Iris pigment epithelial cell (primary cell): ENCODE data around the gene FEN1.

ENCODE experiments used
- DNase-seq: peaks from one replicate; pipeline ENCODE4 v3.0.0-alpha.2; 2011; ENCODE audit warnings: low read depth

Gene FEN1, protein sequence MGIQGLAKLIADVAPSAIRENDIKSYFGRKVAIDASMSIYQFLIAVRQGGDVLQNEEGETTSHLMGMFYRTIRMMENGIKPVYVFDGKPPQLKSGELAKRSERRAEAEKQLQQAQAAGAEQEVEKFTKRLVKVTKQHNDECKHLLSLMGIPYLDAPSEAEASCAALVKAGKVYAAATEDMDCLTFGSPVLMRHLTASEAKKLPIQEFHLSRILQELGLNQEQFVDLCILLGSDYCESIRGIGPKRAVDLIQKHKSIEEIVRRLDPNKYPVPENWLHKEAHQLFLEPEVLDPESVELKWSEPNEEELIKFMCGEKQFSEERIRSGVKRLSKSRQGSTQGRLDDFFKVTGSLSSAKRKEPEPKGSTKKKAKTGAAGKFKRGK

DNA sequence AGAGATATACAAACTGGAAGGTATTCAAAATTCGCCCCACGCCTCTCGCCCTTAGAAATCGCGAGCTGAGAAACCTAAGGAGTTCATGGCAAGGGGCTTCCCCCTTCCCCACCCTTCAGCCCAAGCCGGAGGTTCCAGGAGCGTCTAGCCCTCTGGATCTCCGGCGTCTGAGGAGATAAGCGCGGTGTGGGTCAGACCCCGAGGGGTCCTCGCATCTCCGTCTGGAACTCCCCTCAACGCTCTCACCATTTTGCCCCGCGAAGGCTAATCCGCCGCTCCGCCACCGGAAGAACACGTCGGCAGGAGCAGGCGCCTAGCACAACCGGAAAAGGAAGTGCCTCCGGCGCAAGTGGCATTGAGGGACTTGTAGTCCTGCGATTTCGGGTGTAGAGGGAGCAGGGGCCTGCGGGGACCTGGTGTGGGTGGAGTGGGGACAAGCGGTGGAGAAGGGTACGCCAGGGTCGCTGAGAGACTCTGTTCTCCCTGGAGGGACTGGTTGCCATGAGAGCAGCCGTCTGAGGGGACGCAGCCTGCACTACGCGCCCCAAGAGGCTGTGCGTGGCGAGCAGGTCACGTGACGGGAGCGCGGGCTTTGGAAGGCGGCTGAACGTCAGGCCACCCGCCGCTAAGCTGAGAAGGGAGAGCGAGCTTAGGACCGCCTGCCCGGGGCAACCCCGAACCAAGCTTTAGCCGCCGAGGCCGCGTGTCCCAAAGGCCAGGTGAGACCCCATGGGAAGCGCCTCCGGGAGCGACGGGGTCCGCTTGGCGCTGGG, at the start of gene FEN1, which contains the start of gene TMEM258:
TSS of gene FEN1 (plus strand) at position 602 of the 773 bp plus-strand sequence. CDS start 2,451 bp downstream, outside the sequence.
TSS of gene TMEM258 (minus strand) at position 290 of the 773 bp plus-strand sequence. CDS start at position 249, 41 bp downstream.
- peak; percentile 97 for DNase-seq

DNA sequence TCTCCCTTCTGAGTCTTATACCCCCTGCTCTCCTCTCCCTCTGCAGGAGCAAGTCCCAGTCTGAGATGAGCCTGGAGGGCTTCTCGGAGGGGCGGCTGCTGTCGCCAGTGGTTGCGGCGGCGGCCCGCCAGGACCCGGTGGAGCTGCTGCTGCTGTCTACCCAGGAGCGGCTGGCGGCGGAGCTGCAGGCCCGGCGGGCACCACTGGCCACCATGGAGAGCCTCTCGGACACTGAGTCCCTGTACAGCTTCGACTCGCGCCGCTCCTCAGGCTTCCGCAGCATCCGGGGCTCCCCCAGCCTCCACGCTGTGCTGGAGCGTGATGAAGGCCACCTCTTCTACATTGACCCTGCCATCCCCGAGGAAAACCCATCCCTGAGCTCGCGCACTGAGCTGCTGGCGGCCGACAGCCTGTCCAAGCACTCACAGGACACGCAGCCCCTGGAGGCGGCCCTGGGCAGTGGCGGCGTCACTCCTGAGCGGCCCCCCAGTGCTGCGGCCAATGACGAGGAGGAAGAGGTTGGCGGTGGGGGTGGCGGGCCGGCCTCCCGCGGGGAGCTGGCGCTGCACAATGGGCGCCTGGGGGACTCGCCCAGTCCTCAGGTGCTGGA, 49.1 kb upstream of the FEN1 start:
- no peak for DNase-seq

DNA sequence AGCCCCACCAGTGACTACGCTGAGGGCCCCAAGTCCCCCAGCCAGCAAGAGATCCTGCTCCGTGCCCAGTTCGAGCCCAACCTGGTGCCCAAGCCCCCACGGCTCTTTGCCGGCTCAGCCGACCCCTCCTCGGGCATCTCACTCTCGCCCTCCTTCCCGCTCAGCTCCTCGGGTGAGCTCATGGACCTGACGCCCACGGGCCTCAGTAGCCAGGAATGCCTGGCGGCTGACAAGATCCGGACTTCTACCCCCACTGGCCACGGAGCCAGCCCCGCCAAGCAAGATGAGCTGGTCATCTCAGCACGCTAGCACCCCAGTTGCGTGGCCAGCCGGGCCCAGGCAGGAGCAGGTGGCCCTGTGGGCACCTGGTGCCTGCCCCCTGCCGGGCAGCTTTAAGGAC, 48.5 kb upstream of the FEN1 start:
- peak; percentile 17 for DNase-seq

DNA sequence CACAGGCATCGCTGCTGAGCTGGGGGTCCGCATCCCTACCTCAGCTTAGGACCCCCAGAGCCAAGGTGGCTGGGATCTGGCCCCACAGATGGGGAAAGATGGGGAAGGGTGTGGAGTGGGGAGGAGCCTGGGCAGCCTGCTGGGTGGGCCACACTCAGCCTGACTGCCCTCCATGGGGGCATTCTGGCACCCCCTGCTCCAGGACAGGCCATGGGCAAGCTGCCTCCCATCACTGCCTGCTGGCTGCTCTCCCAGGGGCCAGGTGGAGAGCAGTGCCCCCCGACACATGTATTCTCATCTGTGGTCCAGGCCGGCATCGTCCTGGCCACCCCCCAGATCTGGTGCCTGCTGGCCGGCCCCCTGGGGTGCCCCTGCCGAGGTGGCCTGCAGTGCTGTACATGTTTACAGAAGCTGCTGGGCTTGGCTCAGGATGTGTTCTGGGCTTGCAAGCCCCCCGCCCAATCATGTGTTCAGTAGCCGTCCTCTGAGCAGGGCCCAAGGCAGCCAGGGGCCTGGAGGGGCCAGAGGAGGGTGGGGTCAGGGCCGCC, 48.0 kb upstream of the FEN1 start:
- DNase-seq, result no peak

DNA sequence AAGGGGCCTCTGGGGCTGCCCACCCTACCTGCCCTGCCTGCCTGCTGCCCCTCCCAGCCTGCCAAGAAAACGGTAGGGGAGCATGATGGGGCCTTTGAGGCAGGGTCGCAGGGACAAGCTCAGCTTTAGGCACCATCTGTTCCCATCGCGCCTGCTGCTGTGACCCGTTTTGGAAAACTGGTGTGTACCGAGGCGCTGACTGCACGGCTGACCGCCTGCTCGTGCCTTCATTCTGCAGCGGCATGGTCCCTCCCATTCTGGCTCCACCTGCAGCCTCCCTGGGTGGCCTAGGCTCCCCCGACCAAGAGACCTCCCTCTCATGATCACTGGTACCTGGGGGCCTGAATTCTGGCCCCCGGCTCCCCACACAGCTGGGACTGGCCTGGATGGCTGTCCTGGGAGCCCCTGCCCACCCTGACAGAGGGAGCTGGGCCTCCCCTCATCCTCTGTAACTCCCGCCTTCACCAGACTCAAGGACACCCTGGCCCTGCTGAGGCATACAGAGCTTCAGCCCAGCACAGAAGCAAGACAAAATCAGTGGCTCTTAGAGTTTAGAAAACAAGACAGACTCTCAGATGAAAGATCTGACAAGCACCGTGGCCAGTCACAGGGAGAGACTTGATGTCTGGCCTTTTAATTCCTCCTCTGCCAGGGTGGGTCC, 46.8 kb upstream of the FEN1 start:
- DNase-seq, result no peak

DNA sequence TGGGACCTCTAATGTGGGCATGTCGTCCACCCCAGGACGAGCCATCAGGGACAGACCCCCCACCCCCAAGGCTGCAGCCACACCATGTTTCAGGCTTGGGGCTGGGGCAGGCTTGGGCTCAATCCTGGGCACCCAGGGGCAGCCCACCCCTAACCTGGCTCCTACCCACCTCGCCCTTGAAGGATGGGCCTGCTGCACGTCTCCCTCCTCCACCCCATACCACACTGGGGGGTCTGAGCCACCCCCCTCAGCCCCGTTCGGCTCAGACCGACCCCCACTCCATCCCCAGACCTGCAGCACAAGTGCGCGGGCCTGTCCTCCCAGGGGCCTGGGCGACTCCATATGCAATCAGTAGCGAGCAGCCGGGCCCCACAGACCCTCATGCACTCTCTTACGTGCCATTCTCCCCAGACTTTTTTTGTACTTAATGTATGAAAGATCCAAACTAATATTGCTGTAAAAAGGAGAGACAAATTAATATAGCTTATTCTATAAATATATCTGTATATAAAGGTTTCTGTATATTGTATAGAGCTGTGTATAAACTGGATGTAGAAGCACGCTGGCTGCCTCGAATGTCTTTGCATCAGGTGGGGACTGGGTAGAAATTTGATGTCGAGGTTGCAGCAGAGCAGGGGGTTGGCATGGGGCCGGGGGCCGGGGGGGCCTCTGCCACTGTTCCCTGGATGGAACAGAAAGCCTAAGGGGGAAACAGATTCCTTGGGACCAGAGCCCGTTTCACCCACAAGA, 46.1 kb upstream of the FEN1 start:
- DNase-seq, result no peak

DNA sequence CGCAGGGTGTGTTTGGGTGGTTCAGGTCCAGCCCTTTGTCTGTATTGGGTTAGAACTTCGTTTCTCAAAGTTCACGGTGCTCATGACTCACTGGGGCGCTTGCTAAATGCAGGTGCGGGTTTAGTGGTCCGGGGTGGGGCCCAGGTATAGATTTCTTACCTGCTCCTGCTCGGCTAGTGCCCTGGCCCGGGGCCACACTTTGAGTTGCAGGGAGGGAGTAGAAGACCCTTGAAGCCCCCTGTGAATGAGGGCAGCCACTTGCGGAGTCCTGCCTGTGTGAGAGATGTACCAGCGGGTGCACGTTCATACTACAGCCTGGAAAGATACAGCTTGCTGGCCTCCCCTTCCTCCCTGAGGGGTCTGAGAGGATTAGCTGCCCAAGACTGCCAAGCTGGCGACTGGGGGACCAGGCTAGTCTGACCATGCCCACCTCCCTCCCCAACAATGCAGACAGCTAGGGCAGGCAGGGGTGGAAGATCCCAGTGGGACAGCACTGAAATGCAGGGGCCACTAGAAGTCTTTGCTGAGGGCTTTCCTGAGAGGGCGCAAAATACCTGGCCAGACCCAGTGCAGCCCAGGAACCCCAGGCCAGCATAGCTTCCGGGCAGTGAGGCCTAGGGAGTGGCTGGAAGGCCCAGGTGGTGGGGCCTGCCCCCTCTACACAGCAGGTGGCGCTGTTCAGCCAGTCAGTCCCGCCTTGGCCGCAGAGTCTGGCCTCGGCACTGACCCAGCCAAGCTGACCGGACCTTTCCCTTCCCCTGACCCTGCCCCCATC, 45.3 kb upstream of the FEN1 start:
- peak; percentile 57 for DNase-seq

DNA sequence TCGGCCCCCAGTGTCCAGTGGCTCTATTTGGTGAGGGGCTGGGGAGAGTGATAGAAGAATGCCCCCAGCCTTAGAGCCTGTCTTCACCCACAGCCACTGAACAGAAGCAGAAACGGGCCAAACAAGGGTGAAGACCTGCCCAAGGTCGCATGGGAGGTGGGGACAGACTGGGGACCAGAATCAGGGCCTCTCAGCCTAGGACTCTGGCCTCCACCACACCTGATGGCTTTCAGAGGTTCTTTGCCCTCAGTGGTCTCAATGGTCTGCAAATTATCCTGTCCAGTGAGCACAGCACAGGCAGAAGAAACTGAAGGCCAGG, 44.8 kb upstream of the FEN1 start:
- DNase-seq, result no peak

DNA sequence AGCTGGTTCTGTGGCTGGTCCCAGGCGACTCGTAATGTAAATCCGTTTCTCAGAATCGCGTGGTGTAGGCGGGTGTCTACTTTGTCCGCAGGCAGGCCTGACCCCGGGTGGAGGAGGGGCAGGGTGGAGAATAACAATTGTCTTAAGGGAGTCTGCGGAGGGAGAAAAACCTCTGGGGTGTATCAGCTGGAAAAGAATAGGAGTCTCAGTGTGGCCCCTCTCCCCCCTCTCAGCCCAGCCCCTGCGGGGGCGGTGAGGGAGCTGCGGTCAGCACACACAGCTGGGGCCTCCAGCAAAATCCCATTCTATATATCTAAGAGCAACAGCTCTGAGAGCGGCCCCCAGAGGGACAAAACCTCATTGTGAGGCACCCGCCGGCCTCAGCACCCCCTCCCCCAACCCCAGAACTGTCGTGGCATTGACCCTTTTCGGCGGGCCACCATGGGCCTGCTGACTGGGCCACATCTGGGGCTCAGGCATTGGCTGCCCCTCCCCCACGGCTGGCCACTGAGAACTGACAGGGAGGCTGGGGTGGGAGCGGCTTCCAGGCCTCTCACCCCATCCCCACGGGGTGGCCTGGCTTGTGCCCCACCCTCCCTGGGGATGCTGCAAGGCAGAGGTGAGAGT, 43.0 kb upstream of the FEN1 start:
- no peak for DNase-seq

DNA sequence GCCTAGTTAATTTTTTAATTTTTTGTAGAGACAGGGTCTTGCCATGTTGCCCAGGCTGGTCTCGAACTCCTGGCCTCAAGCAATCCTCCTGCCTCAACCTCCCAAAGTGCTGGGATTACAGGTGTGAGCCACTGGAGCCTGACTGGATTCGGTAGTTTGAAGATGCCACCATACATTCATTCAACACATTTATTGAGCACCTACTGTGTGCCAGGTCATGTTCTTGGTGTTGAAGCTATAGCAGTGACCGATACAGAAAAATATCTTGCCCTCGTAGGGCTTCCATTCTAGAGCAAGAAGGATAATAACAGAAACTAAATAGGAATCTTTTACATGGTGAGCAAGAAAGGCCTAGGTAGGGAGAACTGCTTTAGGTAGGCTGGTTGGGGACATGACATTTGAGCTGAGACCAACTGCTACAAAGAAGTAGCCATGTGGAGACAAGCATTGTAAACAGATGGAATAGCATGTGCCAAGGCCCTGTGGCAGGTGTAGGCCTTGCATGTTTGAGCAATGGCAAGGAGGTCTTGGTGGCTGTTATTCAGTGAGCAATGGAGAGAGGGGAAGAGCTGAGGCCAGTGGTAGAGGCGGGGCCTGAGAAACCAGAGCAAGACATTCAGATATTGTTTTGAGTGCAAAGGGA, 42.0 kb upstream of the FEN1 start:
- no peak for DNase-seq

DNA sequence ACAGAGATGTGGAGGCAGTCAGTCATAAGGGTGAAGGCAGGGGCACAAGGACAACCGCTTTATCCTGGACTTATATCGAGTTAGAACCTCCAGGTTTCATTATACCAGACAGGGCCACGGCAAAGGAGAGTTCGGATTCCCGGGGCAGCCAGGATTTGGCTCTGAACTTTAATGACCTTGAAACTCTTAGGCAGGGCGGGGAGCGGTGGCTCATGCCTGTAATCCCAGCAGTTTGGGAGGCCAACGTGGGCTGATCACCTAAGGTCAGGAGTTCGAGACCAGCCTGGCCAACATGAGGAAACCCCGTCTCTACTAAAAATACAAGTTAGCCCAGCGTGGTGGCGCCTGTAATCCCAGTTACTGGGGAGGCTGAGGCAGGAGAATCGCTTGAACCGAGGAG, 41.3 kb upstream of the FEN1 start:
- no peak for DNase-seq

DNA sequence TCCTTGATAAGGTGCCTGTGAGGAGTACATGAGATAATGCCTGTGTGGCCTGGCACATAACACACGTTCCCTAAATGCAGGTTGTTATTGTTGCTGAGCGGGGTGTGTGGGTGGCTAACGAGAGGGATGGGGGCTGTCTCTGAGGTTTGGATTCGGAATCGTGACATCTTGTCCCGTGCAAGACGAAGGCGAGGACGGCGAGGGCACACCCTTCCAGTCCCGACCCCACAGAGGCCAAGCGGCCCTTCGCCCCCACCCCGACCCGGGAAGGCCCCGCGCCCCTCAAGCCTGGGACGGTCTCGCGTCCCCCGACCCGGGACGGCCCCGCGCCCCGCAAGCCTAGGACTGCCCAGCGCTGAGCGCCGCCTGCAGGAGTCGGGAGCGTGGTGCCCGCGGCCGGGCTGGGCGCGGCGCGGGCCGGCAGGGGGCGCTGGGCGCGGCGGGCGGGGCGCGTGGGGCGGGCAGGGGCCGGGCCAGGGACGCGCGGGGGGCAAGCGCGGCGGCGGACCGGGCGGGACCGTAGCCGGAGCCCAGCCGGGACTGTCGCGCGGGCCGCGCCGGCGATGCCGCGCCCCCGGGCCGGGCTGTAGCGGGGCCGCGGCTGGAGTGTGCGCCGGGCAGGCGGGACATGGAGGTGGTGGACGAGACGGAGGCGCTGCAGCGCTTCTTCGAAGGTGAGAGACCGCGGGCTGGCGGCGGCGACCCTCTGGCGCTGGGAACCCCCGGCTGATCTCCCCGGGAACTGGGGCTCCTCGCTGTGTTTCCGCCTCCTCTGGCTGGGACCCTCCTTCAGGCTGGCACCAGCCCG, 40.4 kb upstream of the FEN1 start, which contains the start of gene MYRF:
TSS of gene MYRF (plus strand) at position 520 of the 808 bp plus-strand sequence. CDS start at position 629, 109 bp downstream.
- DNase-seq, result no peak

DNA sequence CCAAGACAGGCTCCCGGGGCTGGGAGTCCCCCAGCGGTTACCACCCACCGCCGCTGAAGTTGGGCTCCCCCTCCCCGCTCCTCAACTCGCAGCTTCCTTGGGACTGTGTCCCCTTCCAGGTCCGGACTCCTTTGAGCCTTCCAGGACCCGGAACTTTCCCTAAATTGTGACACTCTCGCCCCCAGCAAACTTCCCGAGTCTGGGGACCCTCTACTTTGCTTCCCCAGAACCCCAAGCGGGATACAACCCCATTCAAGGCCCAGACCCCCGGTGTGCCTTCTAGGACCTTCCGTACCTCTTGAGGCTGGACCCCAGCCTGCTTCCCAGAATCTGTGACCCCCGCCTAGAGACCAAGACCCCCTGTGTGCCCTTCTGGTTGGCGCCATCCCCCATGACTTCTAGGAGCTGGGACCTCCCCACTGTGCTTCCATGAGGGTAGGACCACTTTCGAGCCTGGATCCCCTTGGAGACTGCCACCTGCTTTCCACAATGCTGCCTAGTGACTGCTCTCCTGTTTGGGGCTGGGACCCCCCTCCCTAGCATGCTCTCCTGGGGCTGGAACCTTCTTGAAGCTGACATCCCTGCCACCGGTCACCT, 39.7 kb upstream of the FEN1 start:
- no peak for DNase-seq

DNA sequence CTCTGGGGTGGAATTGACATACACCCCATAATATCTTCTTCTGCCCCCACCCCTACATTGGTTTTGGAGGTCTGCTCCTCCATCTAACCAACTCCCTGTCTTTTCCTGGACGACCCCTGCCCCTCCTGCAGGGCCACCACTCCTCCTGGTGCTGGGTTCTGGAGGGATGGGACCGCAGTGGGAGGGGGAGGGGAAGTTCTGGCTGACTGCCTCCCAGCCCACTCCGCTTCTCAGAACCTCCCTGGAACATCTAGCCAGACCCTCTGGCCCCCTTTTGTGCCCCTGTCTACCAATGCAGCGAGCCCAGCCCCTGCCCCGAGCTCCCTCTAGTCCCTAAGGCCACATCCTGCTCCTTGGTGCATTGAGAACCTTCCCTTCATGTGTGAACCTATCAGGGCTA, 39.0 kb upstream of the FEN1 start:
- no peak for DNase-seq

DNA sequence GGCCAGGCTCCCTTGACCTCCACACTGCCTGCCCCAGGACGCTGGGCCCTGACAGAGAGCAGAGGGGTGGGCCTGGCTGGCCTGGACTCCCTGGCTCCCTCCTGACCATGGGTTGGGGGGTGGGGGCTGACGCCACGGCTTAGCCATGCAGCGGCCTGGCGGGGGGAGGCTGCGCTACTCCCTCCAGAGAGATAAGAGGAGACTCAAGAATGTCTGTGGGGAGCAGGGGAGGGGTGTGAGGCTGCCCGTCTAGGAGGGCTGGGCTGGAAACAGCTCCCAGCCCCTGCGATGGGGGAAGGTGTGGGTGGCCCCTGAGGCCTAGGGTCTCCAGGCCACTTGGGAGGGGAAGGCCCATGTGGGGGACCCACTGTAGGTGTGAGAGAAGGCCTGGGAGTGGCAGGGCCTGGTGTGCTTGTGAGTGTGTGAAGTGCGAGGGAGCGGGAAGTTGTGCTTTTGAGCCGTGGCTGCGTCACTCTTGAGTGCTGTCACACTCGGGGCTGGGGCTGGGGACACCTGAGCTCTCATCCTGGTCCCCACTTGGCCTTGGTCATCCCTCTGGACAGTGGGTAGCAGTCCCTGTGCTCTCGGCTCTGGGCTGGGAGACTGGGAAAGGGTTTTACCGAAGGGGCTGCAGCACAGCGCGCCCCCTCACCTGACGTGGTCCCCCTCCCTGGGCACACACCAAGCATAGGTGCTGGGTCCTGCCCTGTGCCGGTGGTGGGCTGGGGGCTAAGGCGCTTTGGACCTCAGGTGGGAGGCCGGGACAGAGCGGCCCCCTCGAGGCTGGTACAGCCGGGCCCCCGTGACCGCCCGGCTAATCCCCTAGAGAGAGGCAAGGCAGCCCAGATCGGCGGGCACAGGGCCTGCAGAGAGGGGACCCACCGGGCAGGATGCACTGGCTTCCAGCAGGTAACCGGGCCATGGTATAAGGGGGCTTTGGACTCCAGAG, 37.9 kb upstream of the FEN1 start:
- DNase-seq, result peak; percentile 80

DNA sequence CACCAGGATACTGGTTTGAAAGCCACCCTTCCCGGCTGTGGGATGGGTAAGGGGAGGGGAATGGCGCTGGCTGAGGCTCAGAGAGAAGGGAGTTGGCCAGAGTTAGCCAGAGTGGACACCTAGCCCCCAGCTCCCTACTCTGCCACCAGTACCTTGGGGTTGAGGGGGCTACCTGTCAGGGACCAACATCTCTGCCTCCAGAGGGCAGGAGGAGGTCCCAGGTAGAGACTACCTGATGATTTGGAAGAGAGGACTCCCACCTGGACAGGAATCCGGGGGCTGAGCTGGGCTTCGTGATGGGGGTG, 36.6 kb upstream of the FEN1 start:
- no peak for DNase-seq
